M059J (cell line): ENCODE results near the gene HABP4. TPM values are rescaled to one million over a fixed set of nuclear protein-coding genes. Genes with fewer than 3 reads are reported as not detected.
A peak's percentile ranks its signal among the peaks of the same experiment; 100 is the strongest.

Experiments used
- DNase-seq: peaks from one replicate; pipeline ENCODE4 v3.0.0-alpha.2; 2012; ENCODE audit warnings: low read depth
- total RNA-seq: library from RNA; depleted of rRNA; stranded (reverse); fragments of >200 nt; shearing (Covaris generic); gene quantifications from 2 replicates; pipeline ENCODE4 v1.2.3, GENCODE V29; 2014

Gene HABP4
- total RNA-seq, 1 experiment from 2014 or later, result 13.6 TPM

DNA sequence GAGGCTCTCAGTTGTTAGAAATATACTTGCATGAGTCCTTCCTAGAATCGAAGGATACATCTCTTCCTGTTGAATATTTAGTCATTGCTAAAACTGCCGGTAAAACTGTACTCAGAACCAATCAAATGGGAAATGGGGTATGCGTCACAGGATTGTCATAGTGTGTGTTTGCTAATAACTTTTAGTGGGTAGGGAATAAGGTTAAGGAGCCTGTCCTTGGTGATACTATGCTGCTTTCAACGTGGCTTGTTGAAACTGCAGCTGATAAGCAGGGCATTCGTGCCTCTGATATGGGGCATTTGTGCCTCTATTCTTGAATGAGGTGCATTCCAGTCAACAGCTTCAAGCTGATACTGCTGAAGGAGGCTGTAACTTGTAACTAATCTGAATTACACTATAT is 26.6 kb downstream of the HABP4 start:
- peak; percentile 78 for DNase-seq

DNA sequence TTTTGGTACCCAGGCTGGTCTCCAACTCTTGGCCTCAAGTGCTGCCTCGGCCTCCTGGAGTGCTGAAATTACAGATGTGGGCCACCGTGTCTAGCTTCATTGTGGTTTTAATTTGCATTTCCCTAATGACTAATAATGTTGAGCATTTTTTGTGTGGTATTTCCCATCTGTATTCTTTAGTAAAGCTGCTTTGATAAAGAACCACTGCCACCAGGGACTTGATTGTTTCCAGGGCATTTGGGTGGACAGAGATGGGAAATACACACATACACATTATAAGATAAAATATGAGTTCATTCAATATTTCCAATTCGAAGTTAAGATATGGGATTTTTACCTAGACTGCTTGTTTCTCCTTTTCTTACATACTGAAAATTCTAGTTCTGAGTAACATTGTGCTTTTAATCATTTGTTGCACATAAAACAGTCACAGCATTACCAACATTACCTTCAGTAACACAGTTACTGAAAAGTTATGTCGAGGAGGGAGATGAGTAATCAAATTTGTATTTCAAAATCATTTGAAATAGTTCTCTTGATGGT is 28.9 kb downstream of the HABP4 start:
- peak; percentile 74 for DNase-seq

DNA sequence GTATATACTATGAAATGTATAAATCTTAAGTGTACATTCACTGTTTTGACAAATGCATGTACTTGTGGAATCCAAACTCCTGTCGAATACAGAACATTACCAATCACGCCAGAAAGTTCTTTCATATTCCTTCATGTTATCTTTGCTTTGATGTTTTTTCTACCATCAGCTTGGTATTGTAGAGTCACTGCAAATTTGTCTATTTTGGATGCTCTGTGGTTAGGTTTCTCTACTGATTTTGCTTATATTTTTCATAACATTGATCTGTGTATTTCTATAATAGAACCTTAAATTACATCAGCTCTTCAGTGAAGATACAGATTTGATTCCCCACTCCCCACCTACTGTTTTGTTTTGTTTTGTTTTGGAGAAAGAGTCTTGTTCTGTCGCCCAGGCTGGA is 30.8 kb downstream of the HABP4 start:
- DNase-seq, result no peak

DNA sequence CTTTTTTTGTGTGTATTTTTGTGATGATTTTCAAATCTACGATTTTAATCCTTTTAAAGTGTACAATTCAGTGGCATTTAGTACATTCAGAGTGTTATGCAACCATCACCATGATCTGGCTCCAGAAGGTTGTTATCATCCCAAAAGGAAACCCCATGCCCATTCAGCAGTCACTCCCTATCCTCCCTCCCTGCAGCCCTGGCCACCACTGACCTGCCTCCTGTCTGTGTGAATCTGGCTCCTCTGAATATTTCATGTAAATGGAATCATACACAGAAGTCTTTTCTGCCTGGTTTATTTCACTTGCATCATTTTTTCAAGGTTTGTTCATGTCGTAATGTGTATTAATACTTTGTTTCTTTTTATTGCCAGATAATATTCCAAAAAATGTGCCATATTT is 32.5 kb downstream of the HABP4 start:
- DNase-seq, result no peak

DNA sequence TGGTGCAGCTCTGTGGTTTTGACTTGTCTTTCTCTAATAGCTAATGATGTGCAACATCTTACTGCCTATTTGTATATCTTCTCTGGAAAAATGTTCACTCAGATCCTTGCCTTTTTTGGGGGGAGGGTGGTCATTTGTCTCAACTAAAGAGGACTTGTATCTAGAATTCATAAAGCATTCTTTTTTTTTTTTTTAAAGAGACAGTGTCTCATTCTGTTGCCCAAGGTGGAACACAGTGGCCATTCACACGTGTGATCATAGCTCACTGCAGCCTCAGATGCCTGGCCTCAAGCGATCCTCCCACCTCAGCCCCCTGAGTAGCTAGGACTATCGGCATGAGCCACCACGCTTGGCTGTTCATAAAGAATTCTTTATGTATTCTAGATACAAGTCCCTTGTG is 33.2 kb downstream of the HABP4 start:
- no peak for DNase-seq

DNA sequence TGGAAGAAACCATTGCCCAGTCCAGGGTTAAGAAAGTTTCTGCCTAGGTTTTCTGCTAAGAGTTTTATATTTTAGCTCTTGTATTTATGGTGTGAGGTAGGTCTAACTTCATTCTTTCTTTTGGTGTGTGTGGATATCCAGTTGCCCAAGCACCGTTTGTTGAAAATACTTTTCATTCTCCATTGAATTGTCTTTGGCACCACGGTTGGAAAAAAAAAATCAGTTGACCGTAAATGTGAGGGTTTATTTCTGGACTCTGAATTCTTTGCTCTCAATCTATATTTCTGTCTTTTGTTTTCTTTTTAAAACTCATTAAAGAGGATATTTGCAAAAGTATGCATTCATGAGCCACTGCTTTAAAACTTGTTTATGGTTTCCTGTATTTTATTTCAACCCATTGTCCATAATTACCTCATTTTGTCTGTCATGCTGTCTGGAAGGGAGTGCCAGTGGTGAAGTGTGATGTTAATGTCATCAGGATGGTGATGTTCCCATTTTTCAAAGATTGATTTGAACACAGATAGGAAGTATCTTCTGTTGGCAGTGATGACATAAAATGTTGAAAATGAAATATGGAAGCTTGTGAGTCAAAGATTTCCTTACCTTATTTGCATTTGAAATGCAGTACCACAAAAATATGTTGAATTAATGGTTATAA is 33.9 kb downstream of the HABP4 start:
- no peak for DNase-seq

DNA sequence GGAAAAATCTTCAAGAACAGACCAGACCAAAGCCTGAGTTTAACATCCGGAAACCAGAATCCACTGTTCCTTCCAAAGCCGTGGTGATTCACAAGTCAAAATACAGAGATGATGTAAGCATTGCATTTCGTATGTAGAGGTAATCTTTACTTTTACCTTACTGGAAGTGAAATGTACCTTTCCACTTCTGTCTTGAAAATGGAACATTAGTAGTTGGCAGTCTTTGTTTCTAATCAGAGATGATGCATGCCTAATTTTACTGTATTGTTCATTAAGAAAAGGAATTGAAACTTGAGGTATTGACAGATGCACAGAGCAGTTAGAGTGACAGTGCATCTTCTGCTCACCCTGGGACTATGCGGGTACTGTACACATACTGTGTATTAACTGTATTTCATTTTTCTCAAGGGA is 34.6 kb downstream of the HABP4 start:
- peak; percentile 25 for DNase-seq

DNA sequence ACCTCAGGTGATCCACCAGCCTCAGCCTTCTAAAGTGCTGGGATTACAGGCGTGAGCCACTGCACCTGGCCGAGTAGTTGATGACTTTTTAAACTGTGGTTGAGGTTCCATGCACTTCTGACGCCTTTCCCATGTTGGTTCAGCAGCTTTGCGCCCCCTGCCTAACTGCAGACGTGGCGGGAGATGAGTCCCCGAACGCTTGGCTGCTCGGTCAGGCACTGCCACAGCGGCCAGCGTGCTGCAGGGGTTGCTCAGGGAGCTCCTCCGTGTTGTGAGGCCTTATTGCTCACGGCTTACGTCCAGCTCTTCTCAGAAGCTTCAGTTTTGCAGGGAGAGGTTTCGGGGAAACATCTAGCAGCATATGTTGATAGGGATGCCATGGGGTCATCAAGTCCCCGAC is 35.3 kb downstream of the HABP4 start:
- DNase-seq, result no peak

DNA sequence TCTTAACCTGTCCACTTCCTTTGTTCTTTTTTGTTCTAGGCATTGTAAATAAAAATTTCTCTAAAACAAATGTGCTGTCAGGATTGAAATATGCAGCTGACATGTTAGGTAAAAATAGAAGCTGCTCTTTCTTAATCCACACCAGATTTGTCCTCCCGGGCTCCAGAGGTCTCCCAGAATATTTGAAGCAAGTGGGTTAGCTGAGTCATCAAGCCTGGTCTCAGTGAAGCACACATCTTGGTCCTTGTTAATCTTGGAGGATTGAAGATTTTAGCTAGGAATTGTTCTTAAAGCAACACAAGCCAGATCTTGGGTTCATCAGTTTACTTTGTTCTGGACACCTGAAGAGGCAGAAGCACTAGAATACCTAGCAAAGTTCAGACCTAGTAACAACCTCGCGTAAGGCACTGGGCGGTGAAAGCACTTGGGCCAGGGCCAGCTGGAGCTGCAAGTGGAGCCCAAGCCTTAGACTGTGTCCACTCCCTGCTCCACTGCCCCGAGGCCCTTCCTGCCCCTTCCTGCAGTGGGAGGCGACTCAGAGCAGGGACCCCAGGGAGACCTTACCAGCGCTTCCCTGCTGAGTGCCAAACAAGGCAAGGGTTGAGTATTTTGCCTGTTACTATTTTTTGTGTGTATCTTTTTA is 36.5 kb downstream of the HABP4 start:
- peak; percentile 88 for DNase-seq

DNA sequence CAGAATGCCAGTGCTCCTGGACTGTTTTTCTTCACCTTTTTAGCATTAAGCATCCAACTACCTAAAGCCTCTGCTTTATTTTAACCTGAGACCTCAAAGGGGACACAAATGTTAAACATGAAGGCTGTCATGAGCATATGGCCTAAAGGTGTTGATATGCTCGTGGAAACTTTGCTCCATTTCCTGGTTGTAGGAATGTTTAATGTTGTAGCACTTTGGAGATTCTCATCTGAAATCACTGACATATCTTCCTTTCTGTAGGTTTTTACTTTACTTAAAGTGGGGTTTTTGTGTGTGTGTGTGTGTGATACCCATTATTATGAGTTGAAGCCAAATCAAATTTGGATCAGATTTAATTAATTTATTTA is 37.0 kb downstream of the HABP4 start:
- no peak for DNase-seq

DNA sequence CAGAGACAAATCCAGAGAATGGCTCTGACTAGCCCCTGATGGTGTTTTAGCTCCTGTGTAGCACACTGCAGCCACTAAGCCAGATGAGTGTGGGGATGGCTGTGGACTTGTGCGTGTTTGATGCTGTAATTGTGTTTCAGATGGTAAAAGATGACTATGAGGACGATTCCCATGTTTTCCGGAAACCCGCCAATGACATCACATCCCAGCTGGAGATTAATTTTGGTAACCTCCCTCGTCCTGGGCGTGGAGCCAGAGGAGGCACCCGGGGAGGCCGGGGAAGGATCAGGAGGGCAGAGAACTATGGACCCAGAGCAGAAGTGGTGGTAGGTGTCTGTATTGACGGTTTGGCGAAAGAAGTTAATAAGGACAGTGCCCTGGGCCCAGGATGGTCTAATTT is 38.0 kb downstream of the HABP4 start:
- DNase-seq, result no peak

DNA sequence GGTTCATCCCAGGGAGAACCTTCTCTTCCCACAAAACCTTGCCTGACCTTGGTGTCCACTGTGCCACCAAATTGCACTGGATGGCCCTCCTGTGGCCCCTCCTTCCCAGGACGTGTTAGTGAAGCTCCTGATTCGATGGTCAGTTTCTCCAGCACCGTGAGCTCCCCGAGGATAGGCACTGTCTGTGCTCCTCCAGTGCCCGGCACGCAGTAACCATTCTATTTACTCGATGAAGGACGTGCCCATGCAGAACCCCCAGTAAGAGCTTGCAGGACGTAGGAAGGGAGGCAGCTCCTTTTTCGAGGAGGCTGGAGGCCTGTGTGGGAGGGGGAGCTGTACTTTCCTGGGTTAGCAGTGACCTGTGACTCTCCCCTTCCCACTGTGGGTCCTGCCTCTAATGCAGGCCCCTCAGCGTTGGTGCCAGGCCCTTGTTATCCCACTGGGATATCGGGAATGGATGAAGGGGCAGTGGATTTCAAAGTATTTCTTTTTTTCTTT is 39.6 kb downstream of the HABP4 start:
- no peak for DNase-seq

DNA sequence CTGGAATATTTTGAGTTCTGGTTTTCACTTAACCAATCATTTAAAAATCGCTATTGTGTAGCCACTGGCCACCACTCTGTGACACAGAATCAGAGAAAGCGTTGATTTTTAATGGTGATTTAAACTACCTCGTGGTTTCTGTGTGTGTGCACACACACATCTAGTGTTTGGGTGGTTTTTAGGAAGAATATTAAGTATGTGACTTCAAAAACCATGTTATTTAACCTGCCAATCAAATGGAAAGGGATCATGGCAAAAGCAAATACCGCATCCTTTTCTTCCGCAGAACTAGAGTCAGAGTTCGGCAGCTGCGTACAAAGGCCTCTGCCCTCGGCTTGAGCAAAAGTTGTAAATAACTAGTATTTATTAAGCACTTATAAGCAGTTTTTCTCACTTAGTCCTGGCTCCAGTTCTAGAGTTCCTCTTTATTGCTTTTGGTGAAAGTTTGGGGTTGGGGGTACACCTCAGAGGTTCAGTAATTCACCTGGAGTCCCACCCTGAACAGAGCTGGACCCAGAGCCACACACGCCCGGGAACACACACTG is 40.6 kb downstream of the HABP4 start:
- DNase-seq, result no peak

DNA sequence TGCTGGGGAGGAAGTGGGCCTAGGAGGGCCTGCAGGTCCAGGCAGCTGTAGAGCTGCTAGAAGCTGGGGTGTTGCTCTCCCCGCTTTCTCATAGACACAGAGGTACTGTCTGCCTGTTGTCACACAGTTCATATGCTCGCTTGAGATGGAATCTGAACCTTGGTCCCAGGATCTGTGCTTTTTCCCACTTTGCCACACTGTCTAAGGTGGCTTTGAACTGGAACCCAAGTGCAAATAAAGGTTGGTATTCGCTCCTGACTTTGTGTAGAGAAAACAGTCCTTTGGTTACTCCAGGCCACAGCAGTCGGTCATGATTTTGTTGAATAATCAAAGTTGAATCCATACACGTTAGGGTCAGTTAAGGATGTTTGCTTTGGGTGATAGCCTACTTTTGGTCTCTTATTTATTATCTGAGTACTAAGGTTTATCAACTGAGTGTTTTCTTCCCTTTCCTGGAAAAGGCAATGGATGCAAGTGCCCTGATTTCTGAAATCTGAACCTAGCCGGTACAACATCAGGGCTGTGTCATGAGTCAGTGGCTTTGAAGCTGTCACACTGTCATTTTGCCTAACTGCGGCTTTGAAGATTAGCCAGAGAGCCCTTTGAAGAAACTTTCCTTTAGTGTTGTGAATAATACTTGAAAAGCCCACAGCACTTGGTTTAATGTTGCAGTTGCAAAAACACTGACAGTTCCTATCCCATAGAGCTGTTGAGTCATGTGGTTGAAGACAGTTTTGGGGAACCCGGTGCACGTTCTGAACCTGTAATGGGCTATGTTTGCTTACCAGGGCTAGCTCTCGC is 41.3 kb downstream of the HABP4 start:
- DNase-seq, result peak; percentile 90

DNA sequence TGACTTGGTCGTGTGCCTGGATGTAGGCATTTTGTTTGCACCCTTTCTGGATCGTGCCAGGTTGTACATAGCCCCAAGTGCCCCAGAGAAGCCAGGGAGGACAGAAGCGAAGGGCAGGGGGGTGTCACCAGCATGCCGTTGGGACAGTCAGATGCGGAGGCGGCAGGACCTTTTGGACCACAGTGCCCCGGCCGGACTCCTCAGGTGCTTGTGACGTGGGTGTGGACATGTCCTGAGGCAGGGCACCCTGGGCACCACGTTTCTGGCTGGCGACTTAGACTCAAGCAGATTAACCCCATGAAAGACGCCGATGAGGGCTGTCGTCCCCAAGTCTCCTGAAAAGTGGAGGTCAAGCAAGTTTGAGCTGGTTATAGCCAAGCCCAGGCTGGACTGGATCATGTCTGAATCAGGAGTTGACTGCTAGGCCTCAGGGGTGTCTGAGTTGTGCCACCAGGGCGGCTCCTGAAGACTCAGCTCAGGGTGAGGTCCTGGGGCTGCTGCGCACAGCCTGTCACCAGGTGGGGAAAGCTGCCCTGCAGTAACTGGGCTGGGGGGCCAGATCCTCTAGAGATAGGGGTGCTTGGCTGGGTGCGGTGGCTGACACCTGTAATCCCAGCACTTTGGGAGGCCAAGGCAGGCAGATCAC is 42.0 kb downstream of the HABP4 start:
- no peak for DNase-seq

DNA sequence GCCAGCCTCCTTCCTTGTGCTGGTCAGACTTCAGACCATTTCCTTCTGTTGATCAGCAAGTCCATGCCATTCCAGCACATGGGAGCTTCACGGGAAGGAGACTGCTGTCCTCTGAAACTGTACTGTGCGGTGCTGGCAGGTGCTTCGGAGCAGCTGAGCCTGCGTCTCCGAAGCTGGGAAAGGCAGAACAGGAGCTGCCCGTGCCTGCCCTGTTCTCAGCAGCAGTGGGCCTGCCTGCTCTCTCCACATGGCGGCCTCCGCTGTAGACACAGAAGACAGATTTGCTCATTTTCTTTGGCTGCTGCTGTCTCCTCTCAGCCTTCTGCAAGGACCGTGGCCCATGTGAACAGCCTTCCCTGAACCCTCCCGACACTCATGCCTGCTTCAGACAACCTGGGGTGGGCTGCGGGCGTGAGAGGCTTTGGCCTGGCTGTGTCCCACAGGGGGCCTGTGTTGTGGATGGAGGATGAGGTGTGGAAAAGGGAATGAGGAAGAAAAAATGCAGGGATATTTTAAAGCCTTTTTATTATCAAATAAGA is 43.1 kb downstream of the HABP4 start:
- no peak for DNase-seq

DNA sequence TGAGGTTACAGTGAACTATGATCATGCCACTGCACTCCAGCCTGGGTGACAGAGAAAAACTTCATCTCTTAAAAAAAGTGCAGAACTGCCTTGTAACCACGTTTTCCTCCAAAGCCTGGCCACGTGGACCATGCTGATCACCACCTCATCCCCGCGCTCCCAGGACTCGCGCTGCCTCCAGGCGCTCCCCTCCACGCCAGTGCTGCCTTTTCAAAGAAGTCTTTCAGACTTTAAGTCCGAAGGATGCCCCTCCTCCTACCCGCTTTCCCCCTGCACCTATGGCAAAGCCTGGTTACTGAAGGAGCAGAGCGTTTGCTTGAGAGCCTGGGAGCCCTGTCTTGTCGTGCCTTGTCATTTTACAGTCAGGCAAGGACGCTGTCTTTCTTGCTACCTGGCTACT is 43.8 kb downstream of the HABP4 start:
- no peak for DNase-seq

DNA sequence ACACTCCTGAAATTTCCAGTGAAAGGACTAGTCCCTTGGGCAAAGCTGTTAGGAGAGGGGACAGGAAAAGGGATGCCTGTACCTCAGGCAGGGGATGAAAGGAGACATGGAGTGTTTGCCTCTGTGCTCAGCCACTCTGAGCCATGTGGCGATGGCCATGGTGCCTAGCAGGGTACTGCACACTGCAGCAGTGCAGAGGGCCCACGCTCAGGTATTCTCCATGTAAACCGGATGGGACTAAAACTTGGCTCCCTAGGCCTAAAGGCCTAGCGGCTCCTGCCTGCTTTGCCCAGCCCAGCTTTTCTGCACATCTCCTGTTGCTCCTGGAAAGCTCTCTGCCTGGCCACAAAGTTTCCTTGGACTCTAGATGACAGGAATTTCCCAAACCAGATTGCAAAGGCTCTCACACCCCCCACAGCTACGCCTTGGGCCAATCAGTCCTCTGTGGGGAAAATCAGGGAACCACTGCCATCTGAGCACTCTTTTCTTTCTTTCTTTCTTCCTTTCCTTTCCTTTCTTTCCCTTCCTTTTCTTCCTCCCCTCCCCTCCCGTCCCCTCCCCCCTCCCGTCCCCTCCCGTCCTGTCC is 44.3 kb downstream of the HABP4 start:
- no peak for DNase-seq

DNA sequence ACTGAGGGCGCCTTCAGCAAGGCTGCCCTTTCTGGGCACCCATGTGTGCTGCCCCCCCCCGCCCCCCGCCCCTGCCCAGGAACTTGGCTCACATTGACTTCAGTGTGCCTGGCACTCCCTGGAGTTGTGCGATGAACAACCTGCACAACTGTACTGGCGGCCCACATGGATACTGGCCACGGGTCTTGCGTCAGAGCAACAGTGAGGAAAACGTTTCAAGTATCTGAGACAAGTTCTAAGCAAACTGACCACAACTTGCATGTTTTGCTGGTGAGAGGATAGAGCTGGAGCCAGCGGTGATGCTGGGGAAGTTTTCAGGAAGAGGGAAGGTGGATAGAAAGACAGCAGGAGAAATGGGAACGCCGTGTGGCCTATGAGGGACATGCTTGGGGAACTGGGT is 45.4 kb downstream of the HABP4 start:
- peak; percentile 79 for DNase-seq

DNA sequence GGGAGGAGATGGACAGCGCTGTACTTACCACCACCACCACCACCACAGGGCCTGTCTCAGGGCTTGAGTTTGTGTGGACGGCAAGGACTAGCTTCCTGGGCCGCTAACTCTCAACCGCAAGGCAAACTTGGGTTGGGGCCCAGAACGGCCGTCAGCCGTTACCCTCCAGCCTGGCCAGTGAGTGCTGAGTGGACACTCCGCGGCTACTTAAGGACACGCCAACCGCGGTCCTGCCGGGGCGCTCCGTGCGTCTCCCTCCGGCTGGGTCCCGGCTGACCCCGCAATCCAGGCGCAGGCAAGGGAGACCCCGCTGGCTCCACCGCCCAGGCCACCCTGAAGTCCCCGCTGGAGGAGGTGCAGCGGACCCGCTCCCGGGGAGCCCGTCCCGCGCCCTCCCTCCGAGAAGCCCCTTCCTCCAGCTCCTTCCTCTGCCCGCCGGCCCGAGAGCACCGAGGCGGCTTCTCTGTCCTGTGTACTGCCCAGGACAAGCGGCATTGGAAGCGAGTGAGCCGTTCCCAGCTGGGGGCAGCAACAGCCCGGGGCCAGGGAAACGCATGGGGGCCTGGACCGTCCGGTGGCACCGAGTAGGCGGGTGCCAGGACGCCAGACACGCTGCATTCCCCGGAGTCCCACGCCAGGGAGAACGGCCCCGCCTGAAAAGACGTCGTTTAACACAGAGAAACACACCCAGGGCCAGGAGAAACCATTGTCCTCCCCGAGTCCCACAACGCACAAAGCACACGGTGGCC is 46.6 kb downstream of the HABP4 start:
- no peak for DNase-seq

DNA sequence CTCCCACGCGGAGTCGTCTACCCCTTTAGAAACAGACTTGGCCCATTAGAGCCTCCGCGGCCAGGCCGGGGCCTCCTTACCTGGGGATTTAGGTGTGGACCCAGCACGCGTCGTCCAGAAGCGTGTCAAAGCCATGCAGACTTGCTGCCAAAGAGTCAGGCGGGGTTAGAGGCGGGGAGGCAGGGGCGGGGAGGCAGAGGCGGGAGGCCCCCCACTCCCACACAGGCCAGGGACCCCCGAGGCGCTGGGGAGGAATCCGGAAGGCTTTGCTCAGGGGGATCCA is 47.1 kb downstream of the HABP4 start:
- no peak for DNase-seq
